Left ventricle myocardium superior (tissue), 1 donor: ENCODE measurements around the gene MFAP3. TPM values are rescaled to one million over a fixed set of nuclear protein-coding genes. Genes with fewer than 3 reads are reported as not detected.

Experiments used
- ATAC-seq: fragments of 200-7000 bp; cut with Tn5 transposase; one replicate; pipeline ENCODE4 v1.9.1; 2020; ENCODE audit warnings: mild to moderate bottlenecking, moderate library complexity
- DNase-seq: peaks from one replicate; pipeline ENCODE4 v3.0.0-alpha.2; 2020
- intact Hi-C: fragments of 100-400 bp; cut with micrococcal nuclease; formaldehyde crosslinking; loops from one replicate; pipeline ENCODE4 v1.11.0; 2022
- total RNA-seq: library from RNA; stranded (reverse); fragmentation: NEBNext Ultra II Directional; extraction: Animal tissue kit (Norgen Biotek cat#: 25700); gene quantifications from one replicate; pipeline ENCODE4 v1.2.1, GENCODE V29; 2021
- donor health status: DM: no; HTN: yes; CAD: no; lungs with severe emphysema.

Gene MFAP3
- total RNA-seq, 1 donor from 2014 or later, result 26.7 TPM

DNA sequence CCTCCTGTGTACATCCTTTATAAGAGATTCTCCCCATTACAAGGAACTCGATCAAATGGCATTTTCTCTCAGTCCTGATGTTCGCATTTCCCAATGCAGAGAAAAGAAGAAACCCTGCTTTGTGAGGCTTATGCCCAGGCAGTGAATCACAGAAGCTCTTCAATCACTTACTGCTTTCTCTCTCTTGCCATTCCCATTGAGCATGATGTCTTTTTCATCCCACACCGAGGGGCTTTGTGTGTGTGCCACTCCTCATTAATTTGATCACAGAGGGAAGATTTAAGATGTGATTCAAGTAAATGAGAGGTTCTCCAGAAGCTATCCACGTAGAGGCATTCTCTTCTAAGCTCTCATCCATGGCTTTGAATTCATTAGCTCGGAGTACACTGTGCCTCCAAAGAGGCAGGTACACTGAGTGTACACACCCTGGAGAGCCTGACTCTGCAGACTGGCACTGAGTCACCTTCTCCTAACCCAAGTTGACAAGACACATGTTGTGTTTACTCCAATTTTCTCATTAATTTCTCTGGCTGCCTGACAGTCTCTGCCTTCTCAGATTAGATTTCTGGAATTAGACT lies 45.4 kb downstream of the MFAP3 start:
- DNase-seq, result no peak
- intact Hi-C loops, result no loop called here
- no peak for ATAC-seq

DNA sequence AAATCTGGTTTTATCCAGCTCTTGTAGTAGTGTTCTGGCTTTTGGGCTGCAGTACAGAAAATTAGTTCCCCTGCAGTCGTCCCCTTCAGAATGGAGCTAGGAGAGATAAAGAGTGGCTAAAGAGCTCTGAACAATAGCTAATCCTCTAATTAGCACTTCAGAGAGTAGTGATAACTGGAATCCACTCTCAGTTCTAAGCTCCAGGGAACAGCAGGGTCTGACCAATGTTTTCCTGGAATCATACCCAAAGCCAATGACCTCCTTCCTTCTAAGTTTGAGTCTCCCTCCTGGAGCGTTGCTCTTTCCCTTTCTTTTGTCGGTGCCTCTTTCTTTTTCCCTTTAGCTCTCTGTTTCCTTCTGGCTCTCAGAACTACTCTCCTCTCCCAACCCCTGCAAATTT lies 47.4 kb downstream of the MFAP3 start:
- intact Hi-C loops, result no loop called here
- DNase-seq, result no peak
- ATAC-seq, result peak; percentile 15

DNA sequence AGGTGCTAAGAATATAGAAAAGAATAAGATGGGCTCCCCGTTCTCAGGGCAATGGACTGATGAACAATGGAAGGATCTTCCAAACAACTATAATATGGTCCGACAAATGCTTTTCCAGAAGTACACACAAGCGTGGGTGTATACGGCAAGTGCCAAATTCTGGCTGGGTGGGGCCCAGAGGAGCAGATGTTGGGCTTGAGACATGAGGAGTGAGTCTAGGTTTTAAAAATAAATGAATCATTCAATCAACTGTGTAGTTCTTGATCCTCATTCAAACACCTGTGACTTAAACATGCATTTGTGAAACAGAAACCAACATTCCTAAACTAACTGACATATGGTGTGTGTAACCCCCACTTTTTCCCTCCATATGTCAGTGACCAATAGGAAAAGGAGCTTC lies 47.9 kb downstream of the MFAP3 start:
- peak; percentile 37 for DNase-seq
- ATAC-seq, result peak; percentile 77
- intact Hi-C loops, result no loop called here

DNA sequence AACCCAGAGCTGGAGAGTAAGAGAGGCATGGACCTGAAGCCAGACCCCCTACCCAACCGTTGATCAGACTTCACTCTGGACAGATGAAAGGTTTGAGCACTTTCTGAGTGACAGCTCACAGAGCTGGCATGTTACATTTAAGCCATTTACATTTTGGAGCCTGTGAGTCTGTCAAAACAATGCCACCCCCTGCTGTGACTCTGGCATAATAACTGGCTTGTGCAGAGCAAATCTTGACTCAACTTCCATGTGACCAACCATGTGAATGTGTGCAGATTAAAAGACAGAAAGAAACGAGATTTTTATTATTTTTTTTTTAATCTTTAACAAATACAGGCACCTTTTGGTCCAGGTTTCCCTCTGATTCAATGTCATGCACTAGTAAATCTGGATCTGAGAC lies 48.5 kb downstream of the MFAP3 start:
- no peak for DNase-seq
- ATAC-seq, result peak; percentile 49
- intact Hi-C loops, result no loop called here

GRCh38 chr5:154088801-154089200 lies 50.0 kb downstream of the MFAP3 start:
- intact Hi-C loops, result no loop called here
- ATAC-seq (no peak), DNase-seq (no peak)

GRCh38 chr5:154090656-154091055 lies 51.9 kb downstream of the MFAP3 start:
- intact Hi-C loops, result no loop called here
- ATAC-seq, result no peak
- DNase-seq, result no peak

GRCh38 chr5:154092356-154093141 lies 53.8 kb downstream of the MFAP3 start:
- DNase-seq (no peak), ATAC-seq (no peak)
- intact Hi-C loops, result no loop called here

- ATAC-seq (no peak), DNase-seq (no peak)
- intact Hi-C loops, result no loop called here
Measured at GRCh38 chr5:154093142-154093532, 54.4 kb downstream of the MFAP3 start.

- DNase-seq (no peak), ATAC-seq (no peak)
- intact Hi-C loops, result no loop called here
Measured at GRCh38 chr5:154095904-154096303, 57.1 kb downstream of the MFAP3 start.

DNA sequence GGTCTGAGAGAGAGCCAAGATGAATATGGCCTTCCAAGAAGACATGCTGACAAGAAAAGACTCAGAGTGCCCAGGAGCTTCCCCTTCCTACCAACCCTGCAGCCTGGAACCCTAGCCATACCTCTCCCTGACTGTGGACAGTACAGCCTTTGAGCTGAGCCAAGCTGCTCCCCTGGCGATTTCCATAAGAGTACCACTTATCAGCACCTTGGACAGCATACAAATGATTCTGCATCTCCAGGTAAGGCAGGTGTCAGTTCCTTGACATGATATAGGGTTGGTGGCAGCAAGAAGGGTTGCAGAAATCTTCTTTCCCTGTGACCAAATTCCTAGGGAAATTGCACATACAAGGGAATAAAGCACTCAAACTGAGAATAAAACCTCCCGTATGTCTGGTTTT lies 58.3 kb downstream of the MFAP3 start:
- intact Hi-C loops, result no loop called here
- DNase-seq, result no peak
- ATAC-seq, result no peak

DNA sequence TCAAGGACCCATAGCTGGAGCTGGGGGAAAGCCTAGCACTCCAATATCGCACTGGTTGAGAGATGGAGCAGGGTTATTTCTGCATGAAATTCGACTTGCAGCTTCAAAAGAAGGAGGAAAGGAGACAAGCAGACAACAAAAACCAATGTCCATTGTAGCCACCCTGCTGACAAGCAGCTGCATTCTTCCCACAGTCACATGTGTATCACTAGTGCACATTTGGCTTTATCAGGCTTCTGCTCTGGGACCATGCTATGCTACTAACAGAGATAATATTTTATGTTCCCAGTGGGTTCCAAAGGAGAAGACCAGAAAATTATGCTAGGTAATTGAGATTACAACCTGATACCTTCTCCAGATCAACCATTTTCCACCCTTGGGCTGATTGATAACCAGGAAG lies 59.7 kb downstream of the MFAP3 start:
- ATAC-seq, result no peak
- intact Hi-C loops, result no loop called here
- DNase-seq, result no peak

DNA sequence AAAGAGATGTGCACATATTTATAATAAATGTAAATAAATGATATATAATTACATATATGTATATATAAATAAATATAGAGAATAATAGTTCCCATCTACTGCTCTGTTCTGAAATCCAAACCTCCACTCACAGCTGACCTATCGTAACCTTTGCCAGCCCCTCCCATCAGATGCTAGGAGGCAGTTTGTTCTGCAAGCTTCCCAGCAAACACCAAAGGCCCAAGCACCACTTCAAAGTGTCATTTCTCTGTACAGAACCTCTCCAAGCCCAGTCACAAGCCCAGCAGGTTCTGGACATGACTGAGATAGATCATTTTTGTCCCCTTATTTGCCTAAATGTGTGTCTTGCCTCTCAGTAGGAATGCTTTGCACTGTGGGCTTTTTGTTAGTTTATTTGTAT lies 62.4 kb downstream of the MFAP3 start:
- ATAC-seq, result peak; percentile 87

DNA sequence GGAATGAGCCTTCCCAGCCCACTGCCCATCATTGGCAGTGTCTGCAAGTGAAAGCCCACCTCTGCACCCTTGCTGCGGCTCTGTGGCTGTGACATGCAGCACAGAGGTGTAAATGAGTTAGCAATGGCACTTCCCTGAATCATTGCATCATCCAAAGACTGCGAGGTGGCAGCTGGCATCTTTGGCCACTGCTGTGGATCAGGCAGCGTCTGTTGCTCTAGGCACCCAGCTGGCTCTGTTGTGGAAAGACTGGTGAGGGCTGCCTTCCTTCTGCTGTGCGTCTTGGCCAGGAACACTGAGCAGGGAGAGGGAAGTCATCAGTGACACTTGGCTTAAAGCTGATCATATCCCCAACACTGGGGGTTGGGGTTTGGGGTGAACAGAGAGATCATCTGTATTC lies 64.5 kb downstream of the MFAP3 start:
- no peak for DNase-seq
- intact Hi-C loops, result no loop called here
- ATAC-seq, result peak; percentile 49

More for the DNA sequence above, 62.4 kb downstream of the MFAP3 start:
- intact Hi-C loops, result no loop called here
- DNase-seq, result no peak

Other genes with a start within 250 kb of the MFAP3 start
- 36.3 TPM for gene FAM114A2, start 57 bp upstream of the MFAP3 start, total RNA-seq
- 10.9 TPM for gene GALNT10, start 151.8 kb downstream of the MFAP3 start, total RNA-seq